Measurements from ENCODE around the gene CCDC38.
"Not testable (repeated sequence)": the region's sequence is repeated elsewhere in the genome, so short reads cannot be mapped to it uniquely, and the experiment has no call there.

Gene CCDC38

GRCh38 chr12:95942524-95943329, at the start of gene CCDC38:
CCDC38 (minus strand) TSS chr12:95942614; CDS start chr12:95936509, 6,105 bp downstream.
- peak; percentile 11 to 88 (median 57) for DNase-seq

GRCh38 chr12:95990136-95990535, 47.7 kb upstream of the CCDC38 start:
- DNase-seq: no peak

- no peak for DNase-seq
These were observed 47.2 kb upstream of the CCDC38 start for GRCh38 chr12:95989504-95990123.

GRCh38 chr12:95988506-95989275, 46.3 kb upstream of the CCDC38 start:
- DNase-seq: no peak

- DNase-seq: no peak
These were observed 44.5 kb upstream of the CCDC38 start for GRCh38 chr12:95986635-95987570.

GRCh38 chr12:95984682-95985081, 42.3 kb upstream of the CCDC38 start:
- no peak for DNase-seq

- no peak for DNase-seq
These were observed 40.2 kb upstream of the CCDC38 start for GRCh38 chr12:95982602-95983001.

- no peak for DNase-seq
These were observed 38.0 kb upstream of the CCDC38 start for GRCh38 chr12:95980437-95980836.

GRCh38 chr12:95978774-95979173, 36.4 kb upstream of the CCDC38 start:
- no peak for DNase-seq

- no peak for DNase-seq
These were observed 35.9 kb upstream of the CCDC38 start for GRCh38 chr12:95978351-95978750.

- DNase-seq: no peak
These were observed 35.4 kb upstream of the CCDC38 start for GRCh38 chr12:95977764-95978305.

GRCh38 chr12:95976416-95976832, 34.0 kb upstream of the CCDC38 start:
- DNase-seq: no peak

GRCh38 chr12:95975491-95975890, 33.1 kb upstream of the CCDC38 start:
- DNase-seq: no peak

GRCh38 chr12:95974358-95974757, 31.9 kb upstream of the CCDC38 start:
- no peak for DNase-seq

GRCh38 chr12:95972832-95973456, 30.5 kb upstream of the CCDC38 start:
- DNase-seq: no peak

- DNase-seq: no peak
These were observed 28.5 kb upstream of the CCDC38 start for GRCh38 chr12:95970905-95971304.

- DNase-seq: not testable (repeated sequence)
These were observed 26.7 kb upstream of the CCDC38 start for GRCh38 chr12:95969116-95969515.

- no peak for DNase-seq
These were observed 24.9 kb upstream of the CCDC38 start for GRCh38 chr12:95967301-95967700.

GRCh38 chr12:95966287-95966870, 24.0 kb upstream of the CCDC38 start:
- DNase-seq: no peak

GRCh38 chr12:95963096-95963495, 20.7 kb upstream of the CCDC38 start:
- no peak for DNase-seq

All from hypothalamus (tissue), 51 donors.